Epithelial cell of esophagus (primary cell): ENCODE data around the gene GHRL.

ENCODE experiments used
- DNase-seq: peaks from one replicate; pipeline ENCODE4 v3.0.0; 2010; ENCODE audit warnings: low read depth
- H3K4me3 ChIP-seq: 2 replicates; pipeline ENCODE4 v1.5.1; 2011; ENCODE audit warnings: mild to moderate bottlenecking, low read length, control low read depth
- CTCF ChIP-seq: IDR thresholded peaks from 2 replicates; pipeline ENCODE4 v1.5.1; 2011; ENCODE audit warnings: low read depth, mild to moderate bottlenecking, low read length, control low read depth, inconsistent platforms; ENCODE audit not compliant: insufficient read depth; ENCODE audit errors: missing control alignments

The GHRL gene

DNA sequence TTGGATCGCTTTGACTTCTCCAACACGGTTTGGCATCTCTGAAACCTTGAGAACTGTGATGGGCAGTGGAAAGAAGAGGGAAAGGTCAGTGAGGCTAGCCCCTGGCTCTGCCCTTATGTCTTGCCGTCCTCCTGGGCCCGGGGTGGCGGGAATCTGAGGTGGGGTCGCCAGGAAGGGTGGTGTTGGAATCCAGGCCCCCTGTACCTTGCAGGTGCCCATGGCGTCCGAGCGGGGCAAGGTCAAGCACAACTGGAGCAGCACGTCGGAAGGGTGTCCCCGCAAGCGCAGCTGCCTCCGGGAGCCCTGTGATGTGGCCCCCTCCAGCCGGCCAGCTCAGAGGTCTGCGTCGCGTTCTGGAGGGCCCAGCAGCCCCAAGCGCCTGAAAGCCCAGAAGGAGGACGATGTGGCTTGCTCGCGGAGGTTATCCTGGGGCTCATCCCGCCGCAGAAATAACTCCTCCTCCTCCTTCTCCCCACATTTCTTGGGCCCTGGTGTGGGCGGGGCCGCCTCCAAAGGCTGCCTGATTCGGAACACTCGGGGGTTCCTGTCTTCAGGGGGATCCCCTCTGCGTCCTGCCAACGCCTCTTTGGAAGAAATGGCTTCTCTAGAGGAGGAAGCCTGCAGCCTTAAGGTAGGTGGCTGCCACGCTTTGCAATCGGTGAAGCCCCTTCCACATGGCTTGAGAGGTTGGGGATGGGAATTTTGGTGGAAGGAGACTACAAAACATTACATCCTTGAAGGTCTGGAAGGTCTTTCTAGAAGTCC is 43.6 kb downstream of the GHRL start:
- H3K4me3 ChIP-seq = peak overlapping the region; percentile 95
- DNase-seq = peak; percentile 38
- no peak for TF ChIP-seq CTCF

DNA sequence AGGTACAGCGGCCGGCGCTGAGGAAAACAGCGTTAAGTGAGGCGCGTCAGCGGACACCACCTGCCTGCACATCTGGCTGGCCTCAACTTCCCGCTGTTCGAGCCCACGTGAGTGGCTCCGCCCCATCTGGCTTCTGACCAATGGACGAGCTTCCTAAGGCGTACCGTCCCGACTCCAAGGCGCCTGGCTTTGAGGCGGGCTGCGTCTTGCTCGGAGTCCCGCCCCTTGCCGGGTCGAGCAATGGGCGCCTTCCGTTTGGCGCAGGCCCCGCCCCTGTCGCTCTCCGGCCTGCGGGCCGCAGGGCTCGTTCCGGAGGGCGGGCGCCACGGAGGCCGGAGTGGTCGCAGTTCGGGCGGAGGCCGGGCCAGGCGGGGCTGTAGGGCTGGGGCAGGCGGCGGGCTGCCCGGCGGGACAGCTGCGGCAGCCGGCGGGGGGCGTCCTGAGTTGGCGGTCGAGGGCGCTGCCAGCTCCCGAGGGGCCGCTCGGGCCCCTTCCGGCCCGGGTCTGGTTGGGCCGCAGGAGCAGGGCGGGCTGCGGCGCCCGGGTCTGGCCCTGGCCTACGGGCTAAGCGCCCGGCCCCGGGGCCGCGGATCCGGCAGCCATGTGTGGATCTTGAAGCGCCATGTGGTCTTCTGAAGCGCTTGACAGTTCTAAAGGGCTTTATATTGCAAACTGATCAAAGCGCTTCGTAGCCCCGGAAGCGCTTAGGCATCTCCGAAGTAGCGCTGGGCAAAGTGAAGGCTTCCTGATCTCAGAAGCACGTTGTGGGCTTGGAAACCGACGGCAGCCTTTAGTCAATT is 44.4 kb downstream of the GHRL start, which contains the start of gene TATDN2:
Gene TATDN2 (plus strand): TSS at position 276 of the 800 bp plus-strand sequence. CDS start 742 bp downstream, outside the sequence.
- no peak for TF ChIP-seq CTCF
- DNase-seq = peak; percentile 98
- peak within 1 kb of the TSS; percentile 95 for H3K4me3 ChIP-seq

DNA sequence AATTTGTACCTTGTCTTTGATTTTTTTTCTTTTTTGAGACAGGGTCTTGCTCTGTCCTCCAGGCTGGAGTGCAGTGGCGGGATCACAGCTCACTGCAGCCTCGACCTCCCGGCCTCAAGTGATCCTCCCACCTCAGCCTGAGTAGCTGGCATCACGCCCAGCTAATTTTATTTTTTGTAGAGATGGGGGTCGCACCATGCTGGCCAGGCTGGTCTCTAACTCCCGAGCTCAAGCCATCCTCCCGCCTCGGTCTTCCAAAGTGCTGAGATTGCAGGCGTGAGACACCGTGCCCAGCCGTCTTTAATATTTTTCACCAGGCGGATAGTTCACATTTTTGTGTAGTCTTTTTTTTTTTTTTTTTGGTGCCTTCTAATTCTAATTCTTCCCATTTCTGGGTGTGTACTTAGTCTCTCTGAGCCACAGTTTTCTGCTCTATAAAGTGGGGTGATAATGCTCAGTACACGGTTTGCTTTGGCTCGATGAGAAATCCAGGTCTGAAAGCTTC is 45.0 kb downstream of the GHRL start:
- TF ChIP-seq CTCF = no peak
- no peak for DNase-seq
- H3K4me3 ChIP-seq = peak overlapping the region; percentile 95

DNA sequence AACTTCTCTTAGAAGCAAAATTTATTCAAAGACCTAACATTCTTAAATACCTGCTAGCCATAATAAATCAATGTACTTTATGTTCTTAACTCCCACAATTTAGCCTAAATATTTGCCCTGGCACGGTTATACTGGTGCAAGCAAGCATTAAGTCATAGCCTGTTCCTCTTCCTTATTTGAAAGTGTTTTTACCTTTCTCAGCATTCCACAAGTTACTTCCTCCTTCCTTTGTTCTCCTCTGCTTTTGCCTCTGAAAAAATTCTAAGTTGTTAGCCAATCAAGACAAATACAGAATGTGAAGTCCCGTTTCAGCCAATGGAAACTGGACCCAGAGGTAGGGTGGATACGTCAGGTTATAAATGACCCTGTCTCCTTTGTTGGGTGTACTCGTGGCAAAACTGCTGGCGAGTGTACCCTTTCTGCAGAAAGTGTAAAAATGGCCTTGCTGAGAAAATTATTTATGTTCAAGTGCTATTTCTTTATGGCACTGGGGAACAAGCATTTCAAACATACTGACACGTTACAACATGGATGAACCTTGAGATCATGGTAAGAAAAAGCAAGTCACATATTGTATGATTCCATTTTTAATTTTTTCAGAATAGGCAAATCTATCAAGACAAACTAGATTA is 47.5 kb downstream of the GHRL start:
- TF ChIP-seq CTCF = no peak
- H3K4me3 ChIP-seq = no peak overlapping the region
- DNase-seq = no peak

GRCh38 chr3:10244009-10244408 is 48.7 kb downstream of the GHRL start:
- TF ChIP-seq CTCF = no peak
- no peak overlapping the region for H3K4me3 ChIP-seq
- no peak for DNase-seq

DNA sequence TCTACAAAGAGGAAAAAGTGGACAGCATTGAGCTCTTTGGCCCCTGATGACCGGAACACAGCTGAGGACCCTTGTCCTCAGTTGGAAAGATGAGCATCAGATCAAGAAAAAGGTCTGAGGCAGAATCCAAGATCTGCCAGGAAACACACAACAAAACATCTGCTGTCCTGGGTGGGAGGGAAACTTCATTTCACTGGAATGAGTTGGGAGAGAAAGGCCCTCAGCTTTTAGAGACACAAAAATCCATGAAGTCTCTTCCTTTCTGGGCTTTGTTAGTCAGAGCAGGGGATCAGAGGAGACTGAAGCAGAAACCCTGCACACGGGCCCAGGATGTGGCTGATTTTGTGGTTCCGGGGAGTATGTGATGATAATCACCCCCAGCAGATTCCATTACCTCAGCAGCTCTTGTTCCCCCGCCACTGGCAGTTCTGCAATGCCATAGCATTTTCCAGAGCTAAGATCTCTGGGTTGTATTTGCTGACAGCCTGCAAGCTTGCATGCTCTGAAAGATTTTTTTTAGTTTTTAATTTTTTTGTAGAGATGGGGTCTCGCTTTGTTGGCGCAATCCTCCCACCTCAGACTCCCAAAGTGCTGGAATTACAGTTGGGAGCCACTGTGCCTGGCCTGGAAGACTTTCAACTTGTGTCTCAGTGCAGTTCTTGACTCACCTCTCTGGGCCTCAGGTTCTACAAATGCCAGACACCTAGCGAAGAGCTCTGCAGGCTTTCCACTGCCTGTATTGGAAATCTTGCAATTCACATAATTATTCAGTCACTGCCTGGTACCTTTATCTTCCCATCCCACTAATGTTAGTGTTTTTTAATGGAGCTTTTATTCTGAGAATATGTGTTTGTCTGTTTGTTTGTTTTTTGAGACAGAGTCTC is 50.3 kb downstream of the GHRL start:
- no peak overlapping the region for H3K4me3 ChIP-seq
- no peak for DNase-seq
- TF ChIP-seq CTCF = no peak
